ENCODE measurements around the gene ZNF236. TPM values are rescaled to one million over a fixed set of nuclear protein-coding genes. Genes with fewer than 3 reads are reported as not detected.
A peak's percentile ranks its signal among the peaks of the same experiment; 100 is the strongest.

Gene ZNF236
- total RNA-seq, 1 donor, result 13.6 TPM

DNA sequence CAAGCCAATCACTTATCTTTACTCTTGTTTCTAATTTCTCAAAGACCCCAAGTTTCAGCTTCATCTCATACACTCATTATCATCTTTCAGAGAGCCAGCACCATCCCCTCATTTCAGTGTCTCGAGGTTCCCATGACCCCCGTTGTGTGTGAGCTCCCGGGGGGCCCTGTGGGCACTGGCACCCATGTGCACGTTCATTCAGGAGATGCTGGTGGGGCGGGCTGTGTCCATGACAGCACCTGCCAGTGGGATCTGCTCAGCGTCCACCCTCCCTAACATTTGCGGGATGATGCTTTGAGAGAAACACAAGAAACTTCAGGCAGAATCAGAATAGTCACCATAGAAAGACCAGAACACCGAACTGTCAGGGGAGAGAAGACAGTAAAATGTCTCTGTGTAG lies 189.8 kb downstream of the ZNF236 start:
- DNase-seq (ENCODE audit: low read depth), result no peak
- no peak for TF ChIP-seq CTCF (IDR thresholded peaks at IDR 0.05; ENCODE audit: insufficient read depth, low read length)
- no peak overlapping the region for H3K4me3 ChIP-seq (ENCODE audit: low read depth, low read length)

DNA sequence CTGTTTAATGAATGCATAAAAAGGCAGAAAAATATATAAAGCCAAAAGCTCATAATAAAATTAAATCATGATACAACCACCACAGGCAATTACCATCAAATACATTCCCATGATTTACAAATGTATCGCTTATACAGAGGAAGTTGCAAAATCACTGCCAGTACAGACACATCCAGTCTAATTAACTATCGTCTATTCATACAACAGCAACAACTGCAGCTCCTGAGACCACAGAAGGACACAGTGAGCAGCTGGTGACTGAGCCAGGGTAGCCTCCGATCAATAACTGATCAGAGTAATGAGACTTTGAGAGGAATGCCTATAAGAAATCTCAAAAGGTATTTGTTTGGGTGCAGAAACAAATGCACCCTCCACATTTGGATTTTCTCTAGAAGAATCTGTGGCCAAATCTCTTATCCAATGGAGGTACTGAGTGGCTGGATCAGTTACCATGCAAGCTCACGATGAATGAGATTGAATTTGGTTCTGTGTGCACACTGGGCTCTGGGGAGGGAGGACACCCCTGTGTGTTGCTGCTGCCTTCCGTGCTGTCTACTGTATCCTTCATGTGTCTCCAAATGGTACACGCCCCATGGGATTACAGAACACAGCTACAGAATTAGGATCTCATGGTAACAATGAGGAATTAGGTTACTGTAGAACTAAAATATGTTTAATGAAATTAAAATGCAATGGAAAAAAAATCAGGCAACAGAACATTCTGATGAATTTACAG lies 190.6 kb downstream of the ZNF236 start:
- no peak for TF ChIP-seq CTCF (IDR thresholded peaks at IDR 0.05; ENCODE audit: insufficient read depth, low read length)
- H3K4me3 ChIP-seq (ENCODE audit: low read depth, low read length), result no peak overlapping the region
- no peak for DNase-seq (ENCODE audit: low read depth)

GRCh38 chr18:77013811-77014521 lies 191.6 kb downstream of the ZNF236 start:
- DNase-seq (ENCODE audit: low read depth), result peak; percentile 9
- TF ChIP-seq CTCF (IDR thresholded peaks at IDR 0.05; ENCODE audit: insufficient read depth, low read length), result no peak
- no peak overlapping the region for H3K4me3 ChIP-seq (ENCODE audit: low read depth, low read length)

DNA sequence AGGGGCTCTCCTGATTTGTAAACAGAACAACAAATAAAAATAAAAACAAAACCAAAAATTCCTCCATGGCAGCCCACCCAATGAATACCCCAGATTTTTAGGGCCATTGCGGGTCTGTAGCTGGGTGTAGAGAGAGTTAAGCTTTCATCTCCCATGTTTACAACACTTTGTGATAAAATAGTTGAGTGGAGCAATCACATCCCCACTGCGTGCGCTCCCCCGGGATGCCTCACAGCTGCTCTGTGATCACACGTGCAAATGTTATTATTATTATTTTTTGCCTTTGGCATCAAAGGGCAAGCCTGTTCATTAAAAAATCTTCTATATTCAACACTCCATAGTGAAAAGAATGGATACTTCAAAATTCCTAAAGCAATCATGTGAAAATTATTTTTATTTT lies 192.2 kb downstream of the ZNF236 start:
- no peak overlapping the region for H3K4me3 ChIP-seq (ENCODE audit: low read depth, low read length)
- TF ChIP-seq CTCF (IDR thresholded peaks at IDR 0.05; ENCODE audit: insufficient read depth, low read length), result no peak
- DNase-seq (ENCODE audit: low read depth), result no peak

DNA sequence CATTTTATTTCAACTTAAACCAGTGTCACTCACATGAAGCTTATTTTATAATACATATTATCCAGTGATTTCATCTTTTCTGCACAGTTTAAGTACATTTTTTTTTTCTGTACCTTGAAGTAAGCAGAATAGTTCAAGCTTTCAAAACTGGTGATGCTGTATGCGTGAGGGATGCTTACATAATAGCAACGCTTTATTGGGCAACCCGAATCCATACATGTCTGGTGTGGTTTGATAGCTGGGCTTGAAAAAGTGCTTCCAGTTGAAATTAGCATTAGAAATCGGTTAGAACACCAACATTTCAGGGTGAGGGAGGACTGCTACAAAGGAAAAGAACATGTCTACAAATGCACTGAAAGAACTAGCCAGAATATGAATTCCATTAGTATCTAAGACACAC lies 192.8 kb downstream of the ZNF236 start:
- H3K4me3 ChIP-seq (ENCODE audit: low read depth, low read length), result no peak overlapping the region
- TF ChIP-seq CTCF (IDR thresholded peaks at IDR 0.05; ENCODE audit: insufficient read depth, low read length), result no peak
- DNase-seq (ENCODE audit: low read depth), result no peak

- no peak for TF ChIP-seq CTCF (IDR thresholded peaks at IDR 0.05; ENCODE audit: insufficient read depth, low read length)
- H3K4me3 ChIP-seq (ENCODE audit: low read depth, low read length), result no peak overlapping the region
- DNase-seq (ENCODE audit: low read depth), result no peak
Observed at GRCh38 chr18:77015771-77016710, 193.7 kb downstream of the ZNF236 start.

All from fibroblast of the aortic adventitia (primary cell).